Bronchial epithelial cell (primary cell): ENCODE measurements around the gene EFNA1. TPM values are rescaled to one million over a fixed set of nuclear protein-coding genes. Genes with fewer than 3 reads are reported as not detected.
A peak's percentile ranks its signal among the peaks of the same experiment; 100 is the strongest.

ENCODE experiments used
- DNase-seq: peaks from one replicate; pipeline ENCODE4 v3.0.0-alpha.2; 2010; ENCODE audit warnings: low read depth
- FAIRE-seq: peaks from 2 replicates; lab custom pipeline; 2011; peaks lifted over from hg19 to GRCh38; lab: Jason Lieb, UNC
- H3K27me3 ChIP-seq: 2 replicates; pipeline ENCODE4 v1.5.1; 2011; ENCODE audit warnings: low read length; ENCODE audit not compliant: control insufficient read depth, insufficient read depth
- H3K36me3 ChIP-seq: 2 replicates; pipeline ENCODE4 v1.5.1; 2011; ENCODE audit warnings: low read length; ENCODE audit not compliant: control insufficient read depth, insufficient read depth
- H3K4me3 ChIP-seq: 2 replicates; pipeline ENCODE4 v1.5.1; 2011; ENCODE audit warnings: mild to moderate bottlenecking, low read depth, low read length, control low read depth
- total RNA-seq: library from RNA; depleted of rRNA; stranded (reverse); fragments of >200 nt; gene quantifications from 2 replicates; pipeline ENCODE4 v1.2.1, GENCODE V29; 2014
- TF ChIP-seq, protein P1 (sequence below): IDR thresholded peaks from 2 replicates; pipeline ENCODE4 v1.5.1; 2011; ENCODE audit warnings: mild to moderate bottlenecking, moderate library complexity, low read length, control low read depth, inconsistent platforms; ENCODE audit not compliant: insufficient read depth, severe bottlenecking

The EFNA1 gene
- total RNA-seq, 1 donor from 2014 or later, result 31.9 TPM

DNA sequence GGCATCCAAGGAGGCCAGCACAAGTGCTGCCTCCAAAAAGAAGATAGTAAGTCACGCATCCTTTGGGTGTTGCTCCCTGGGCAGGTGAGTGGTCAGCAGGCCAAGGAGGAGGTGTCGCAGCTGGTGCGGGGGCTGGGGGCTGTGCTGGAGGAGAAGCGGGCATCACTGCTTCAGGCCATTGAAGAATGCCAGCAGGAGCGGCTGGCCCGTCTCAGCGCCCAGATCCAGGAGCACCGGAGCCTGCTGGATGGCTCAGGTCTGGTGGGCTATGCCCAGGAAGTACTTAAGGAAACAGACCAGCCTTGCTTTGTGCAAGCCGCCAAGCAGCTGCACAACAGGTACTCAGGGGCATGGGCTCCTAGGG is 50.2 kb downstream of the EFNA1 start:
- H3K36me3 ChIP-seq, result no peaks in the 10 kb centered on the region

DNA sequence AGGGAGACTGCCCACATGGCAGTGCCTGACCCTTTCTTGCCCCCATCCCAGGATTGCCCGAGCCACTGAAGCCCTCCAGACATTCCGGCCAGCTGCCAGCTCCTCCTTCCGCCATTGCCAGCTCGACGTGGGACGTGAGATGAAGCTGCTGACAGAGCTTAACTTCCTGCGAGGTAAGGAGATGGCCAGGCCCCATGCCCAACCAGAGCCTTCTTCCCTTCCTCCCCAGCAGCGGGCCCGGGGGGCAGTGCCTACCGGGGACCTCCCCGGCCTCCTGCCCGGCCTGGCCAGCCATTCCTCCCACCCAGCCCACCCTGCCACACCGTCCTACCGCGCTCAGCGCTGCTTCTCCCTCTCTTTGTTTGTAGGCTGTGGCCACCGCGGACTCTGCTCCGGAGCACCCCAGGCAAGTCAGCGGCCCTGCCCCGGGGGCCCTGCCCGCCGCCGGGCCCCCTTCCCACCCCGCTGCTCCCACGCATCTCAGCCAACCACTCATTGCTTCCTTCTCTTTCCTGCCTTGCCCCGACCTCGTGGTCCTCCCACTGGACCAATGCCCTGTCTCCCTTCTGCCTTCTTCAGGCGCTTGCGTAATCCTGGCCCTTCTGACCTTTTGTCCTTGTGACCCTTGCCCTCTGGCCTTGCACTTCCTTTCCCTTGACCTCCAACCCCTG is 50.9 kb downstream of the EFNA1 start:
- no peaks in the 10 kb centered on the region for H3K27me3 ChIP-seq
- no peak for FAIRE-seq
- H3K36me3 ChIP-seq, result no peaks in the 10 kb centered on the region
- no peak overlapping the region for H3K4me3 ChIP-seq
- no peak for DNase-seq
- TF ChIP-seq, protein P1, sequence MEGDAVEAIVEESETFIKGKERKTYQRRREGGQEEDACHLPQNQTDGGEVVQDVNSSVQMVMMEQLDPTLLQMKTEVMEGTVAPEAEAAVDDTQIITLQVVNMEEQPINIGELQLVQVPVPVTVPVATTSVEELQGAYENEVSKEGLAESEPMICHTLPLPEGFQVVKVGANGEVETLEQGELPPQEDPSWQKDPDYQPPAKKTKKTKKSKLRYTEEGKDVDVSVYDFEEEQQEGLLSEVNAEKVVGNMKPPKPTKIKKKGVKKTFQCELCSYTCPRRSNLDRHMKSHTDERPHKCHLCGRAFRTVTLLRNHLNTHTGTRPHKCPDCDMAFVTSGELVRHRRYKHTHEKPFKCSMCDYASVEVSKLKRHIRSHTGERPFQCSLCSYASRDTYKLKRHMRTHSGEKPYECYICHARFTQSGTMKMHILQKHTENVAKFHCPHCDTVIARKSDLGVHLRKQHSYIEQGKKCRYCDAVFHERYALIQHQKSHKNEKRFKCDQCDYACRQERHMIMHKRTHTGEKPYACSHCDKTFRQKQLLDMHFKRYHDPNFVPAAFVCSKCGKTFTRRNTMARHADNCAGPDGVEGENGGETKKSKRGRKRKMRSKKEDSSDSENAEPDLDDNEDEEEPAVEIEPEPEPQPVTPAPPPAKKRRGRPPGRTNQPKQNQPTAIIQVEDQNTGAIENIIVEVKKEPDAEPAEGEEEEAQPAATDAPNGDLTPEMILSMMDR, result no peak

More for the DNA sequence above, 50.2 kb downstream of the EFNA1 start:
- TF ChIP-seq, protein P1, result no peak
- DNase-seq (no peak), FAIRE-seq (no peak)
- no peaks in the 10 kb centered on the region for H3K27me3 ChIP-seq
- H3K4me3 ChIP-seq, result no peak overlapping the region

DNA sequence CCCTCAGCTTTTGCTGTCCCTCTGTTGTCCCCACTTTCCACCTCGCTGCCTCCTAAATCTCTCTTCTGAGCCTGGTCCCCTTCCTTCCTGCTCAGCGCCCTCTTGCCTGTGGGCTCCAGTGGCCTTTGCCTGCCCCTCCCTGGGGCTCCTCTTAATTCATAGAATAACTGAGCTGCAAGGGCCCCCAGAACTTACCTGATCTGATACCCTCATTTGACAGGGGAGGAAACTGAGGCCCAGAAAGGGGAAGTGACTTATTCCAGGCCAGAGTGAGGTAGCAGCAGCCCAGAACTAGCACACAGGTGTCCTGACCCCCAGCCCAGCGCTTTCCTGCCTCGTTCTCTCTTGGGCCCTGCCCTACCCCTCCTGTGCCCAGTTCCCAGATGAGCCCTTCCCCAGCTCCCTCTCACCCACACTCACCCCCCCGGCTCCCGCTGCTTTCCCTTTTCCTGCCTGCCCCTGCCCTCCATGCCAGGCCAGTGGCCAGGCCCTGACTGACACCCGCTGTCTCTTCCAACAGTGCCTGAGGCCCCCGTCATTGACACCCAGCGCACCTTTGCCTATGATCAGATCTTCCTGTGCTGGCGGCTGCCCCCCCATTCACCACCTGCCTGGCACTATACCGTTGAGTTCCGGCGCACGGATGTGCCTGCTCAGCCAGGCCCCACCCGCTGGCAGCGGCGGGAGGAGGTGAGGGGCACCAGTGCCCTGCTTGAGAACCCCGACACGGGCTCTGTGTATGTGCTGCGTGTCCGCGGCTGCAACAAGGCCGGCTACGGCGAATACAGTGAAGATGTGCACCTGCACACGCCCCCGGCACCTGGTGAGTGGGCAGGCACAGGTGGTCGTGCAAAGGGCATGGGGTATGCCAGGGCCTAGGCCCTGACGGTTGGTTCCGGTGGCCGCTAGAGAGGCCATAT is 51.7 kb downstream of the EFNA1 start:
- no peak overlapping the region for H3K4me3 ChIP-seq
- no peaks in the 10 kb centered on the region for H3K27me3 ChIP-seq
- TF ChIP-seq, protein P1, result no peak
- DNase-seq, result no peak
- H3K36me3 ChIP-seq, result no peaks in the 10 kb centered on the region
- no peak for FAIRE-seq

DNA sequence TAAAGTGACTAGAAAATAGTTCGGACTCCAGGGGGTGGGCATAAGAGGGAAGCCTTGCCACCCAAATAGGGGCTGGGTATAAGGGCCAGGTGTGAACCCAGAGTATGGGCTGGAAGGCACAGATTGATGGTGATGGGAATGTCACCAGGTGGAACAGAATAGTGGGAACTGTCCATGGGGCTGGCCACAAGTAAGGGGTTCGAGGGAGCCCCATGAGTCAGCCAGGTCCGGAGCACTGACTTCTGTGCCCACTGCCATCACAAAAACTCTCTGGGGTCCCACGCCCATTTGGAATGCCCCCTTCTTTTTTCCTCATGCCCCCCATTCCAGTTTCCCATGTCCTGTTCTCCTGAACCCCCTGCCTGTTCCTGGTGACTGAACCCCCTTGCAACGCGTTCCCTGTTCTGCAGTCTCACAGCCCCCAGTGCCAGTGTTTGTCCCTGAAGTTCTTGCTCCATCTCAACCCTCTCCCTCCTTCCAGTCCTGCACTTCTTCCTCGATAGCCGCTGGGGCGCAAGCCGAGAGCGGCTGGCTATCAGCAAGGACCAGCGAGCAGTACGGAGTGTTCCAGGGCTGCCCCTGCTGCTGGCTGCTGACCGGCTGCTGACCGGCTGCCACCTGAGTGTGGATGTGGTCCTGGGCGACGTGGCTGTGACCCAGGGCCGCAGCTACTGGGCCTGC is 53.8 kb downstream of the EFNA1 start:
- no peak for FAIRE-seq
- TF ChIP-seq, protein P1, result no peak

DNA sequence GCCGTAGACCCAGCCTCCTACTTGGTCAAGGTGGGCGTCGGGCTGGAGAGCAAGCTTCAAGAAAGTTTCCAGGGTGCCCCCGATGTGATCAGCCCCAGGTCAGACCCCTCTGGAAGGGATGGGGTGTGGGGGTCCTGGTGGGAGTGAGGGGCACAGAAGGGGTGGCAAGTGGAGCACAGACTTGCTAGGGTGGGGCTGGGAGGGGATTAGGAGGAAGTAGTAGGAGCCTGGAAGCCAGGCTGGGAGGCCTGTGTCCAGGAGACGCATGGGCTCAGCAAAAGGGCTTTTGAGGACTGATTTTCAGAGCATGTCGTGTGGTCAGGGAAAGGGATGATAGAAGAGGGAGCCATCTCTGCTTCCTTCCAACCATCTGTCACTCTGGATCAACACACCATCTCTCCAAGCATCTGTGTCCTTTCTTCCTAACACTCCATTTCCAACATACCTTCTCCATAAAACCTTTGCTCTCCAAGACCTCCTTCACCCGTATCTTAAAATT is 54.4 kb downstream of the EFNA1 start:
- FAIRE-seq (peak; percentile 40), DNase-seq (no peak)
- Histone ChIP-seq H3K4me3 (no peak overlapping the region), H3K36me3 (no peaks in the 10 kb centered on the region), H3K27me3 (no peaks in the 10 kb centered on the region)
- TF ChIP-seq, protein P1, result no peak

More for the DNA sequence above, 53.8 kb downstream of the EFNA1 start:
- no peak for DNase-seq
- no peak overlapping the region for H3K4me3 ChIP-seq
- no peaks in the 10 kb centered on the region for H3K36me3 ChIP-seq
- no peaks in the 10 kb centered on the region for H3K27me3 ChIP-seq
